ENCODE data around the gene SLC37A4. TPM values are rescaled to one million over a fixed set of nuclear protein-coding genes. Genes with fewer than 3 reads are reported as not detected.
A peak's percentile ranks its signal among the peaks of the same experiment; 100 is the strongest.

The SLC37A4 gene
- total and polyA plus RNA-seq, 2 of the 13 experiments (the other 11 are each of a cell fraction or from before 2014, with no cell fraction given): 43.0 to 56.1 TPM

- no peak for TF ChIP-seq FOXA1 (IDR thresholded peaks at IDR 0.05)
- TF ChIP-seq FOXA1 (CRISPR knock-in tag; IDR thresholded peaks at IDR 0.05): peak; percentile 38; the same call in 1 of the 2 replicates
- TF ChIP-seq ZBTB7B (CRISPR knock-in tag; IDR thresholded peaks at IDR 0.05): no peak; the same call in 1 of the 2 replicates
- TF ChIP-seq TBP (CRISPR knock-in tag; IDR thresholded peaks at IDR 0.05): no peak
- no peak for TF ChIP-seq PLSCR1 (CRISPR knock-in tag; IDR thresholded peaks at IDR 0.05; ENCODE audit: borderline replicate concordance)
- TF ChIP-seq KDM2A (CRISPR knock-in tag; IDR thresholded peaks at IDR 0.05; ENCODE audit: borderline replicate concordance, low read depth): peak; percentile 86
- no peak for TF ChIP-seq ZNF616 (CRISPR knock-in tag; IDR thresholded peaks at IDR 0.05; ENCODE audit: low read depth)
- no peak for TF ChIP-seq ZNF652 (CRISPR knock-in tag; IDR thresholded peaks at IDR 0.05; ENCODE audit: borderline replicate concordance, low read depth)
- TF ChIP-seq AHDC1 (CRISPR knock-in tag; IDR thresholded peaks at IDR 0.05; ENCODE audit: borderline replicate concordance): 0 out of 2 replicates have a peak, but pooled peaks have one; percentile 29
- TF ChIP-seq GLI4 (CRISPR knock-in tag; IDR thresholded peaks at IDR 0.05; ENCODE audit: borderline replicate concordance): no peak
- TF ChIP-seq JARID2 (CRISPR knock-in tag; IDR thresholded peaks at IDR 0.05; ENCODE audit: insufficient replicate concordance): no peak
- TF ChIP-seq UBTF (CRISPR knock-in tag; IDR thresholded peaks at IDR 0.05): peak; percentile 79
- TF ChIP-seq PRDM4 (CRISPR knock-in tag; IDR thresholded peaks at IDR 0.05; ENCODE audit: borderline replicate concordance): no peak
- TF ChIP-seq NFKBIZ (CRISPR knock-in tag; IDR thresholded peaks at IDR 0.05): 0 out of 2 replicates have a peak, but pooled peaks have one; percentile 32
- TF ChIP-seq CREB1 (IDR thresholded peaks at IDR 0.05): peak; percentile 78
- TF ChIP-seq CREB1 (CRISPR knock-in tag; IDR thresholded peaks at IDR 0.05): peak; percentile 87
- no peak; the same call in 1 of the 2 replicates for TF ChIP-seq RARA (CRISPR knock-in tag; IDR thresholded peaks at IDR 0.05)
These were observed 12.4 kb downstream of the SLC37A4 start, which contains the start of the genes RPS25 and TRAPPC4 (continued) for GRCh38 chr11:119018074-119018938.

Data from HepG2 (cell line).